Measurements from ENCODE around the gene CLEC11A. TPM values are rescaled to one million over a fixed set of nuclear protein-coding genes. Genes with fewer than 3 reads are reported as not detected.
"Not testable (repeated sequence)": the region's sequence is repeated elsewhere in the genome, so short reads cannot be mapped to it uniquely, and the experiment has no call there.

Gene CLEC11A
- total and polyA plus RNA-seq, 2 experiments from 2014 or later: 122 to 164 TPM

GRCh38 chr19:50749490-50749889, 26.3 kb downstream of the CLEC11A start:
- in situ Hi-C loops (cut with MboI): no loop called here
- Histone ChIP-seq H3K9me3 (ENCODE audit: low read depth) (no peaks in the 10 kb centered on the region), H3K79me2 (ENCODE audit: insufficient read depth) (no peaks in the 10 kb centered on the region), H3K4me3 (no peak overlapping the region), H3K36me3 (ENCODE audit: low read depth) (no peaks in the 10 kb centered on the region), H3K9ac (no peak overlapping the region), H3K9me2 (ENCODE audit: insufficient read depth) (no peaks in the 10 kb centered on the region), H3F3A (ENCODE audit: insufficient read depth) (no peaks in the 10 kb centered on the region), H2AFZ (no peak overlapping the region), H3K4me1 (ENCODE audit: insufficient read depth) (no peaks in the 10 kb centered on the region), H4K20me1 (ENCODE audit: insufficient read depth) (no peaks in the 10 kb centered on the region), H3K4me2 (ENCODE audit: unreplicated experiment) (no peak overlapping the region), H3K27ac (no peak overlapping the region), H3K27me3 (replicated peaks; ENCODE audit: insufficient read depth) (peaks cover 12% of the 10 kb centered on the region)
- TF ChIP-seq EZH2phosphoT487 (IDR thresholded peaks at IDR 0.05; ENCODE audit: insufficient read depth, low read depth) (no peak), EZH2 (IDR thresholded peaks at IDR 0.05; ENCODE audit: insufficient read depth, poor library complexity, severe bottlenecking) (no peak)
- DNase-seq: no peak
- WGBS, 2 experiments (ENCODE audit: low coverage in 1 of 2, low lambda C conversion rate in 2 of 2, missing lambda C conversion rate in 2 of 2): 55 to 59% methylated on average over 6 of the region's 6 CpGs

- no peaks in the 10 kb centered on the region for H3K4me1 ChIP-seq (ENCODE audit: insufficient read depth)
- no peaks in the 10 kb centered on the region for H3K9me2 ChIP-seq (ENCODE audit: insufficient read depth)
- H3K4me2 ChIP-seq (ENCODE audit: unreplicated experiment): no peak overlapping the region
- no peak for DNase-seq
- H3K4me3 ChIP-seq: no peak overlapping the region
- H3K9me3 ChIP-seq (ENCODE audit: low read depth): no peaks in the 10 kb centered on the region
- H3K27me3 ChIP-seq (replicated peaks; ENCODE audit: insufficient read depth): peaks cover 12% of the 10 kb centered on the region
- no peaks in the 10 kb centered on the region for H3K79me2 ChIP-seq (ENCODE audit: insufficient read depth)
- 45 to 46% methylated on average over 15 of the region's 15 CpGs for WGBS, 2 experiments (ENCODE audit: low coverage in 1 of 2, low lambda C conversion rate in 2 of 2, missing lambda C conversion rate in 2 of 2)
- no peaks in the 10 kb centered on the region for H4K20me1 ChIP-seq (ENCODE audit: insufficient read depth)
- no peak overlapping the region for H2AFZ ChIP-seq
- no peak overlapping the region for H3K9ac ChIP-seq
- H3K36me3 ChIP-seq (ENCODE audit: low read depth): no peaks in the 10 kb centered on the region
- in situ Hi-C loops (cut with MboI): no loop called here
- TF ChIP-seq EZH2phosphoT487 (IDR thresholded peaks at IDR 0.05; ENCODE audit: insufficient read depth, low read depth) (no peak), EZH2 (IDR thresholded peaks at IDR 0.05; ENCODE audit: insufficient read depth, poor library complexity, severe bottlenecking) (no peak)
- no peaks in the 10 kb centered on the region for H3F3A ChIP-seq (ENCODE audit: insufficient read depth)
- H3K27ac ChIP-seq: no peak overlapping the region
These were observed 26.8 kb downstream of the CLEC11A start for GRCh38 chr19:50750010-50750409.

- 63 to 66% methylated on average over 4 of the region's 4 CpGs for WGBS, 2 experiments (ENCODE audit: low coverage in 1 of 2, low lambda C conversion rate in 2 of 2, missing lambda C conversion rate in 2 of 2)
These were observed 30.7 kb downstream of the CLEC11A start for GRCh38 chr19:50753879-50754278.

GRCh38 chr19:50756244-50756643, 33.1 kb downstream of the CLEC11A start:
- H4K20me1 ChIP-seq (ENCODE audit: insufficient read depth); H3K27me3 ChIP-seq (replicated peaks; ENCODE audit: insufficient read depth); H3K4me1 ChIP-seq (ENCODE audit: insufficient read depth); H3K9me3 ChIP-seq (ENCODE audit: low read depth); H3K36me3 ChIP-seq (ENCODE audit: low read depth); H3K4me3 ChIP-seq; H2AFZ ChIP-seq; H3K9me2 ChIP-seq (ENCODE audit: insufficient read depth); H3K79me2 ChIP-seq (ENCODE audit: insufficient read depth); in situ Hi-C loops (cut with MboI); H3K4me2 ChIP-seq (ENCODE audit: unreplicated experiment); H3K9ac ChIP-seq; DNase-seq; H3F3A ChIP-seq (ENCODE audit: insufficient read depth); H3K27ac ChIP-seq: not testable (repeated sequence)
- 56 to 59% methylated on average over 8 of the region's 8 CpGs for WGBS, 2 experiments (ENCODE audit: low coverage in 1 of 2, low lambda C conversion rate in 2 of 2, missing lambda C conversion rate in 2 of 2)

More at GRCh38 chr19:50753879-50754278, 30.7 kb downstream of the CLEC11A start:
- Histone ChIP-seq H3K4me2 (ENCODE audit: unreplicated experiment) (no peak overlapping the region), H3F3A (ENCODE audit: insufficient read depth) (no peaks in the 10 kb centered on the region), H2AFZ (no peak overlapping the region), H3K36me3 (ENCODE audit: low read depth) (no peaks in the 10 kb centered on the region), H3K9me2 (ENCODE audit: insufficient read depth) (no peaks in the 10 kb centered on the region), H3K79me2 (ENCODE audit: insufficient read depth) (no peaks in the 10 kb centered on the region), H3K9me3 (ENCODE audit: low read depth) (no peaks in the 10 kb centered on the region), H3K4me1 (ENCODE audit: insufficient read depth) (no peaks in the 10 kb centered on the region), H3K4me3 (no peak overlapping the region), H4K20me1 (ENCODE audit: insufficient read depth) (no peaks in the 10 kb centered on the region), H3K27me3 (replicated peaks; ENCODE audit: insufficient read depth) (peaks cover 6% of the 10 kb centered on the region), H3K9ac (no peak overlapping the region), H3K27ac (no peak overlapping the region)
- no peak for DNase-seq
- TF ChIP-seq EZH2phosphoT487 (IDR thresholded peaks at IDR 0.05; ENCODE audit: insufficient read depth, low read depth): no peak
- no peak for TF ChIP-seq EZH2 (IDR thresholded peaks at IDR 0.05; ENCODE audit: insufficient read depth, poor library complexity, severe bottlenecking)
- in situ Hi-C loops (cut with MboI): no loop called here

- H3K9me3 ChIP-seq (ENCODE audit: low read depth); H2AFZ ChIP-seq; H3K4me1 ChIP-seq (ENCODE audit: insufficient read depth); H3K4me3 ChIP-seq; H3K9me2 ChIP-seq (ENCODE audit: insufficient read depth); H3K4me2 ChIP-seq (ENCODE audit: unreplicated experiment); in situ Hi-C loops (cut with MboI); DNase-seq; H4K20me1 ChIP-seq (ENCODE audit: insufficient read depth); H3K9ac ChIP-seq; H3K27me3 ChIP-seq (replicated peaks; ENCODE audit: insufficient read depth); H3K27ac ChIP-seq; H3K36me3 ChIP-seq (ENCODE audit: low read depth); H3F3A ChIP-seq (ENCODE audit: insufficient read depth); H3K79me2 ChIP-seq (ENCODE audit: insufficient read depth): not testable (repeated sequence)
- WGBS, 2 experiments (ENCODE audit: low coverage in 1 of 2, low lambda C conversion rate in 2 of 2, missing lambda C conversion rate in 2 of 2): 66 to 81% methylated on average over 3 of the region's 3 CpGs
These were observed 34.5 kb downstream of the CLEC11A start for GRCh38 chr19:50757624-50758023.

- H3K4me1 ChIP-seq (ENCODE audit: insufficient read depth); in situ Hi-C loops (cut with MboI); H3F3A ChIP-seq (ENCODE audit: insufficient read depth); H3K36me3 ChIP-seq (ENCODE audit: low read depth); H2AFZ ChIP-seq; H3K79me2 ChIP-seq (ENCODE audit: insufficient read depth); H3K27me3 ChIP-seq (replicated peaks; ENCODE audit: insufficient read depth); H3K4me3 ChIP-seq; H4K20me1 ChIP-seq (ENCODE audit: insufficient read depth); DNase-seq; H3K9me3 ChIP-seq (ENCODE audit: low read depth); H3K4me2 ChIP-seq (ENCODE audit: unreplicated experiment); H3K9me2 ChIP-seq (ENCODE audit: insufficient read depth); H3K27ac ChIP-seq; H3K9ac ChIP-seq: not testable (repeated sequence)
- 41 to 55% methylated on average over 11 to 18 of the region's 18 CpGs for whole genome bisulfite sequencing, 2 experiments (ENCODE audit: low coverage in 1 of 2, low lambda C conversion rate in 2 of 2, missing lambda C conversion rate in 2 of 2)
These were observed 35.9 kb downstream of the CLEC11A start for GRCh38 chr19:50759076-50759475.

Data from GM23248 (cell line).